Loucy (cell line): ENCODE data around the gene AMACR.

Source experiments
- EZH2phosphoT487 ChIP-seq: fragments of 200-600 bp; IDR thresholded peaks from 2 replicates; pipeline ENCODE4 v1.6.1; 2018; ENCODE audit warnings: antibody characterized with exemption, mild to moderate bottlenecking, moderate library complexity, borderline replicate concordance
- TF ChIP-seq, protein P1 (sequence below): fragments of 200-600 bp; sonication (generic); conservative IDR thresholded peaks from 2 replicates; pipeline ENCODE4 v1.5.1; 2014; ENCODE audit warnings: mild to moderate bottlenecking, antibody characterized with exemption, low read length

DNA sequence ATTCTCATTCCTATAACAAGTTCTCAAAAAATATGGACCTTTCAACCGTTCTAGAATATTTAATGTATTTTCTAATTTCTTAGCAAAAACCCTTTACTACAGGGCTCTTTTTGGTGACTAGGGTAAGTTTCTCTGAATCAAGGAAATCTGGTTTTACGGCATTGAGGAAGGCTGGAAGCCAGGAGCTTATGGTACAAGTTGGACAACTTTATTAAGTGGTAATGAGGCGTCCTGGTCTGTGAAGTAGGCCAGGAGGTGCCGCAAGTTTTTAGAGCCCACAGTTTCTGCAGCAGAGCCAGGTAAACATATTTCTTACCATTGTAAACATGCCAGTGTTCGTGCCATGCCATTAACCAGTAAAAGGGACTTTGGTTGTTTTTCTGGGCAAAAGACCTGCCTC is 49.7 kb upstream of the AMACR start:
- TF ChIP-seq, protein P1, sequence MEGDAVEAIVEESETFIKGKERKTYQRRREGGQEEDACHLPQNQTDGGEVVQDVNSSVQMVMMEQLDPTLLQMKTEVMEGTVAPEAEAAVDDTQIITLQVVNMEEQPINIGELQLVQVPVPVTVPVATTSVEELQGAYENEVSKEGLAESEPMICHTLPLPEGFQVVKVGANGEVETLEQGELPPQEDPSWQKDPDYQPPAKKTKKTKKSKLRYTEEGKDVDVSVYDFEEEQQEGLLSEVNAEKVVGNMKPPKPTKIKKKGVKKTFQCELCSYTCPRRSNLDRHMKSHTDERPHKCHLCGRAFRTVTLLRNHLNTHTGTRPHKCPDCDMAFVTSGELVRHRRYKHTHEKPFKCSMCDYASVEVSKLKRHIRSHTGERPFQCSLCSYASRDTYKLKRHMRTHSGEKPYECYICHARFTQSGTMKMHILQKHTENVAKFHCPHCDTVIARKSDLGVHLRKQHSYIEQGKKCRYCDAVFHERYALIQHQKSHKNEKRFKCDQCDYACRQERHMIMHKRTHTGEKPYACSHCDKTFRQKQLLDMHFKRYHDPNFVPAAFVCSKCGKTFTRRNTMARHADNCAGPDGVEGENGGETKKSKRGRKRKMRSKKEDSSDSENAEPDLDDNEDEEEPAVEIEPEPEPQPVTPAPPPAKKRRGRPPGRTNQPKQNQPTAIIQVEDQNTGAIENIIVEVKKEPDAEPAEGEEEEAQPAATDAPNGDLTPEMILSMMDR = no peak
- TF ChIP-seq EZH2phosphoT487 = no peak
